Retinal pigment epithelial cell (primary cell): ENCODE measurements around the gene SYNC.
A peak's percentile ranks its signal among the peaks of the same experiment; 100 is the strongest.
"Not testable (repeated sequence)": the region's sequence is repeated elsewhere in the genome, so short reads cannot be mapped to it uniquely, and the experiment has no call there.

Source experiments
- DNase-seq: peaks from one replicate; pipeline ENCODE4 v3.0.0-alpha.2; 2010; ENCODE audit warnings: low read depth
- H3K4me3 ChIP-seq: 2 replicates; pipeline ENCODE4 v1.5.1; 2011; ENCODE audit warnings: mild to moderate bottlenecking, low read length, control low read depth, moderate library complexity
- TF ChIP-seq, protein P1 (sequence below): conservative IDR thresholded peaks from 2 replicates; pipeline ENCODE4 v1.5.1; 2011; ENCODE audit warnings: low read depth, low read length, control low read depth, inconsistent platforms

SYNC gene

GRCh38 chr1:32676945-32677344 is 25.6 kb downstream of the SYNC start:
- TF ChIP-seq, protein P1, sequence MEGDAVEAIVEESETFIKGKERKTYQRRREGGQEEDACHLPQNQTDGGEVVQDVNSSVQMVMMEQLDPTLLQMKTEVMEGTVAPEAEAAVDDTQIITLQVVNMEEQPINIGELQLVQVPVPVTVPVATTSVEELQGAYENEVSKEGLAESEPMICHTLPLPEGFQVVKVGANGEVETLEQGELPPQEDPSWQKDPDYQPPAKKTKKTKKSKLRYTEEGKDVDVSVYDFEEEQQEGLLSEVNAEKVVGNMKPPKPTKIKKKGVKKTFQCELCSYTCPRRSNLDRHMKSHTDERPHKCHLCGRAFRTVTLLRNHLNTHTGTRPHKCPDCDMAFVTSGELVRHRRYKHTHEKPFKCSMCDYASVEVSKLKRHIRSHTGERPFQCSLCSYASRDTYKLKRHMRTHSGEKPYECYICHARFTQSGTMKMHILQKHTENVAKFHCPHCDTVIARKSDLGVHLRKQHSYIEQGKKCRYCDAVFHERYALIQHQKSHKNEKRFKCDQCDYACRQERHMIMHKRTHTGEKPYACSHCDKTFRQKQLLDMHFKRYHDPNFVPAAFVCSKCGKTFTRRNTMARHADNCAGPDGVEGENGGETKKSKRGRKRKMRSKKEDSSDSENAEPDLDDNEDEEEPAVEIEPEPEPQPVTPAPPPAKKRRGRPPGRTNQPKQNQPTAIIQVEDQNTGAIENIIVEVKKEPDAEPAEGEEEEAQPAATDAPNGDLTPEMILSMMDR, result no peak
- DNase-seq, result no peak
- H3K4me3 ChIP-seq, result no peak overlapping the region

DNA sequence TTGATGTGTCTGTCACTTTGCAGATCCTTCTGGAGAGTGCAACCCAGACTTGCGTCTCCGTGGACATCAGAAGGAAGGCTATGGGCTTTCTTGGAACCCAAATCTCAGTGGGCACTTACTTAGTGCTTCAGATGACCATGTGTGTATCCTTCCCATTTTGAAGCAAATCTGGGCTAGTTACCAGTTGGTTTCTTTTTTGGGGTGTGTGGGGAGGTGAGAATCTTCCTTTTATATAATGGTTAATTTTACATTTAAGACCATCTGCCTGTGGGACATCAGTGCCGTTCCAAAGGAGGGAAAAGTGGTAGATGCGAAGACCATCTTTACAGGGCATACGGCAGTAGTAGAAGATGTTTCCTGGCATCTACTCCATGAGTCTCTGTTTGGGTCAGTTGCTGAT is 33.9 kb downstream of the SYNC start:
- not testable (repeated sequence) for H3K4me3 ChIP-seq, DNase-seq

DNA sequence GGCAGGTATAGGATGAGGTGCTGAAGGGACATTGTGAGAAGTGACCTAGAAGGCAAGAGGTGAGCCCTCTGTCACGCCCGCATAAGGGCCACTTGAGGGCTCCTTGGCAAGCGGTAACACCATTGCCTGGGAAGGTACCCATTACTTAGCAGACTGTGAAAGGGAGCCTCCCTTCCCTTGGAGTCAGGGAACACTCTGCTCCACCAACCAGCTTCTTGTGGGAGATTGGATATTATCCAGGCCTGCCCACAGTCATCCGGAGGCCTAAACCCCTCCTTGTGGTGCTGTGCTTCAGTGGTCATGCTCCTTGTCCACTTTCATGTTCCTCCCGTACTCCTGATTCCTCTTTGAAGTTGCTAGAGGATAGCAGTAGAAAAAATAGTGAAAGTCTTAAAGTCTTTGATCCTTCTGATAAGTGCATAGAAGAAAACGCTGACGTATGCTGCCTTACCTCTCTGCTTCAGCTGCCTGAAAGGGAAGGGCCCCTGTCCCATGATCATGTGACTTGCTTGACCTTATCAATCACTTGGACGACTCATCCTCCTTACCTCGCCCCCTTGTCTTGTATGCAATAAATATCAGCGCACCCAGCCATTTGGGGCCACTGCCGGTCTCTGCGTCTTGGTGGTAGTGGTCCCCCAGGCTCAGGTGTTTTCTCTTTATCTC is 35.5 kb downstream of the SYNC start:
- no peak overlapping the region for H3K4me3 ChIP-seq
- DNase-seq, result no peak
- TF ChIP-seq, protein P1, result no peak

DNA sequence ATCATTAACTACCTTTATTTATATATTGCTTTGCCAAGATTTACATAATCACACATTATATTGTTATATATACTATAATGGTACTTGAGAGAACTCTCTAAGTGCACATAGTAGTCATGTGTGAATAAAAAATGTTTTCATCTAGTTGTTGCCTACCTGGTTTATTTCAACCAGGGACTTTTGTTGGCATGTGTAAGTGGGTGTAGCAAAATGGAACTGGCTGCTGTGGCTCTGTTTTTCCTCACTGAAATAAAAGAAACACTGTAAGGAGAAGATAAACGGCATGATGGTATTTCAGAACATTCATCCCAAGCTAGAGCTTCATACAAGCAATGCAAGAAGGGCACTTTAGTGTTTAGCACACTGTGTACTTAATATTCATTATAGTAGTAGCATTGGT is 36.7 kb downstream of the SYNC start:
- no peak overlapping the region for H3K4me3 ChIP-seq
- no peak for DNase-seq
- TF ChIP-seq, protein P1, result no peak

DNA sequence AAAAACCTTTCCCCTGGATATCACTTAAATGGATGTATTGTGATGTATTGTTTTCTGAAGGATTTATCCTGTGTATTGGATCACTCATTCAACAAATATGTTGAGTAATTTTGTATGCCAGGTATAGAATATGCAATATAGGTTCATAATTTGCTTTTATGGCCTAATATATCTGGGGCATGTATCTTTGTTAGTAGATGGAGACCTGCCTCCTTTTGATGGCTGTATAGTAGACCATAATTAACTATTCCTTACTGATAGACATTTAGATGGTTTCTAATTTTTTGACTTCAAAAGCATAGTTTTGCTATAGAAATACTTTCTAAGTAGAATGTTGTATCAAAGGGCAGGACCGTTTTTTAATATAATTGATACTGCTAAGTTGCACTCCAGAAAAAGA is 43.0 kb downstream of the SYNC start:
- no peak for DNase-seq
- H3K4me3 ChIP-seq, result no peak overlapping the region
- TF ChIP-seq, protein P1, result no peak

- H3K4me3 ChIP-seq, result peak overlapping the region; percentile 75
- DNase-seq, result no peak
- TF ChIP-seq, protein P1, result no peak
Observed at GRCh38 chr1:32652244-32652962, 50.2 kb downstream of the SYNC start.

GRCh38 chr1:32651461-32652073 is 51.0 kb downstream of the SYNC start:
- no peak for DNase-seq
- H3K4me3 ChIP-seq, result peak overlapping the region; percentile 75
- TF ChIP-seq, protein P1, result no peak
